Measurements from ENCODE around the gene ZNF578. TPM values are rescaled to one million over a fixed set of nuclear protein-coding genes. Genes with fewer than 3 reads are reported as not detected.

Gene ZNF578
- total and polyA plus RNA-seq, 2 of the 8 experiments (the other 6 are each of a cell fraction or from before 2014, with no cell fraction given): 1.6 to 4.2 TPM

- no peak overlapping the region for H3K23ac ChIP-seq (ENCODE audit: insufficient read length)
- no peaks in the 10 kb centered on the region for H4K20me1 ChIP-seq (replicated peaks in 1 of 2; ENCODE audit: control insufficient read depth in 1 of 2, insufficient read depth in 2 of 2, low read length in 2 of 2)
- DNase-seq (ENCODE audit: low read depth in 1 of 2, low spot score in 2 of 2) (no peak), FAIRE-seq (no peak)
- no peak overlapping the region for H2BK12ac ChIP-seq (ENCODE audit: low read depth, low read length)
- H3K79me1 ChIP-seq (ENCODE audit: low read depth, low read length): no peaks in the 10 kb centered on the region
- H2BK120ac ChIP-seq (replicated peaks; ENCODE audit: low read depth, low read length): no peak overlapping the region
- TF ChIP-seq TEAD4 (IDR thresholded peaks at IDR 0.05; ENCODE audit: low read depth, low read length) (no peak), KDM4A (IDR thresholded peaks at IDR 0.05; ENCODE audit: low read depth, low read length, severe bottlenecking) (no peak), EP300 (IDR thresholded peaks at IDR 0.05; ENCODE audit: borderline replicate concordance in 1 of 2, low read depth in 2 of 2, low read length in 2 of 2) (no peak), TAF7 (optimal IDR thresholded peaks at IDR 0.05; ENCODE audit: borderline replicate concordance, low read depth, low read length) (no peak)
- TF ChIP-seq, protein P1, sequence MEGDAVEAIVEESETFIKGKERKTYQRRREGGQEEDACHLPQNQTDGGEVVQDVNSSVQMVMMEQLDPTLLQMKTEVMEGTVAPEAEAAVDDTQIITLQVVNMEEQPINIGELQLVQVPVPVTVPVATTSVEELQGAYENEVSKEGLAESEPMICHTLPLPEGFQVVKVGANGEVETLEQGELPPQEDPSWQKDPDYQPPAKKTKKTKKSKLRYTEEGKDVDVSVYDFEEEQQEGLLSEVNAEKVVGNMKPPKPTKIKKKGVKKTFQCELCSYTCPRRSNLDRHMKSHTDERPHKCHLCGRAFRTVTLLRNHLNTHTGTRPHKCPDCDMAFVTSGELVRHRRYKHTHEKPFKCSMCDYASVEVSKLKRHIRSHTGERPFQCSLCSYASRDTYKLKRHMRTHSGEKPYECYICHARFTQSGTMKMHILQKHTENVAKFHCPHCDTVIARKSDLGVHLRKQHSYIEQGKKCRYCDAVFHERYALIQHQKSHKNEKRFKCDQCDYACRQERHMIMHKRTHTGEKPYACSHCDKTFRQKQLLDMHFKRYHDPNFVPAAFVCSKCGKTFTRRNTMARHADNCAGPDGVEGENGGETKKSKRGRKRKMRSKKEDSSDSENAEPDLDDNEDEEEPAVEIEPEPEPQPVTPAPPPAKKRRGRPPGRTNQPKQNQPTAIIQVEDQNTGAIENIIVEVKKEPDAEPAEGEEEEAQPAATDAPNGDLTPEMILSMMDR (IDR thresholded peaks at IDR 0.05; ENCODE audit: control extremely low read depth in 1 of 3, insufficient read depth in 1 of 3, low read depth in 1 of 3, low read length in 3 of 3): no peak
- H2AFZ ChIP-seq (ENCODE audit: low read length): no peak overlapping the region
- H2BK20ac ChIP-seq (ENCODE audit: low read length): no peak overlapping the region
- no peaks in the 10 kb centered on the region for H3K79me2 ChIP-seq (ENCODE audit: control insufficient read depth in 1 of 2, insufficient read depth in 2 of 2, low read length in 2 of 2)
- H3K4me3 ChIP-seq (ENCODE audit: extremely low read depth in 1 of 4, insufficient read depth in 2 of 4, low read depth in 3 of 4, low read length in 4 of 4): no peak overlapping the region
- ChIA-PET POLR2A (ENCODE audit: partially characterized antibody) (no interaction called here), CTCF (ENCODE audit: partially characterized antibody) (no interaction called here)
- H3K23me2 ChIP-seq (ENCODE audit: low read depth, low read length): no peaks in the 10 kb centered on the region
- H3K18ac ChIP-seq (ENCODE audit: extremely low read depth, low read length): no peak overlapping the region
- H2BK15ac ChIP-seq (ENCODE audit: low read length): no peak overlapping the region
- WGBS, 2 experiments (ENCODE audit: extremely low coverage in 1 of 2, insufficient coverage in 1 of 2, insufficient read length in 1 of 2, insufficient replicate concordance in 2 of 2, low coverage in 1 of 2, low lambda C conversion rate in 2 of 2, missing lambda C conversion rate in 1 of 2): 93% methylated on average over 6 of the region's 6 CpGs; no CpG with 5 or more reads in 1 of the 2 experiments
- H3K27ac ChIP-seq (ENCODE audit: low read depth, low read length): no peak overlapping the region
- no peak overlapping the region; the same call in 1 of the 2 replicates for H4K8ac ChIP-seq (ENCODE audit: extremely low read depth, insufficient read depth, low read length)
- no peak overlapping the region for H2AK5ac ChIP-seq (ENCODE audit: low read depth, low read length)
- no peak overlapping the region for H3K14ac ChIP-seq (ENCODE audit: insufficient read length)
- no peaks in the 10 kb centered on the region for H3K27me3 ChIP-seq (replicated peaks in 1 of 4; ENCODE audit: control insufficient read depth in 3 of 4, extremely low read depth in 1 of 4, insufficient read depth in 3 of 4, low read length in 3 of 4)
- no peak overlapping the region for H4K5ac ChIP-seq (ENCODE audit: insufficient read length, low read depth, low read length)
- no peak overlapping the region for H2BK5ac ChIP-seq (ENCODE audit: low read depth, low read length)
- H3K36me3 ChIP-seq (ENCODE audit: control insufficient read depth in 2 of 4, insufficient read depth in 4 of 4, low read length in 3 of 4): peaks cover 0 to 45% (median 0%) of the 10 kb centered on the region in 4 experiments; a peak in 5 of 8 replicates
- no peak overlapping the region for H3K4me2 ChIP-seq (ENCODE audit: insufficient read depth in 1 of 2, low read depth in 2 of 2, low read length in 2 of 2)
- no peak overlapping the region for H3K9ac ChIP-seq (replicated peaks in 1 of 4; ENCODE audit: extremely low read depth in 1 of 4, low read depth in 3 of 4, low read length in 3 of 4)
- peaks cover 30 to 47% of the 10 kb centered on the region in 2 experiments for H3K9me3 ChIP-seq (ENCODE audit: insufficient read depth in 2 of 2, low read depth in 1 of 2, low read length in 1 of 2)
- H3K4ac ChIP-seq (replicated peaks; ENCODE audit: insufficient read length, low read depth, low read length): no peak overlapping the region
- H4K91ac ChIP-seq (replicated peaks; ENCODE audit: insufficient read length, low read length): no peak overlapping the region
- H3K4me1 ChIP-seq (replicated peaks in 1 of 4; ENCODE audit: control insufficient read depth in 3 of 4, insufficient read depth in 4 of 4, low read length in 3 of 4): no peaks in the 10 kb centered on the region
- no peak overlapping the region for H3K56ac ChIP-seq (replicated peaks; ENCODE audit: insufficient read length, low read depth, low read length)
These were observed 43.1 kb upstream of the ZNF578 start for GRCh38 chr19:52410276-52410675.

All from H1 (cell line).